Endothelial cell of umbilical vein (primary cell): ENCODE data around the gene PDE1A.

Experiments
- CTCF ChIP-seq, 2 donors: IDR thresholded peaks; 1 replicate in 1 of 2; 2 replicates in 1 of 2; pipeline ENCODE4 v1.5.1; 2011; ENCODE audit warnings: low read length in 2 of 2, mild to moderate bottlenecking in 2 of 2, moderate library complexity in 2 of 2, control low read depth in 1 of 2, inconsistent platforms in 1 of 2, low read depth in 1 of 2; ENCODE audit not compliant: insufficient read depth in 1 of 2; ENCODE audit errors: extremely low read depth in 1 of 2
- EZH2 ChIP-seq: IDR thresholded peaks from 2 replicates; pipeline ENCODE4 v1.6.1; 2012; ENCODE audit warnings: borderline replicate concordance, low read depth, mild to moderate bottlenecking, moderate library complexity, low read length, inconsistent platforms; ENCODE audit not compliant: severe bottlenecking
- FOS ChIP-seq: IDR thresholded peaks from 2 replicates; pipeline ENCODE4 v1.6.1; 2011; ENCODE audit warnings: mild to moderate bottlenecking, low read length, moderate library complexity, borderline replicate concordance; ENCODE audit not compliant: insufficient read depth
- GATA2 ChIP-seq: IDR thresholded peaks from 2 replicates; pipeline ENCODE4 v1.7.0; 2011; ENCODE audit warnings: low read depth, mild to moderate bottlenecking, moderate library complexity, mixed read lengths, low read length; ENCODE audit not compliant: insufficient read length, insufficient read depth
- POLR2A ChIP-seq: IDR thresholded peaks from 2 replicates; pipeline ENCODE4 v1.6.1; 2012; ENCODE audit warnings: low read depth, mild to moderate bottlenecking, control low read depth, low read length
- POLR2AphosphoS5 ChIP-seq: IDR thresholded peaks from 2 replicates; pipeline ENCODE4 v1.6.1; 2012; ENCODE audit warnings: low read depth, mild to moderate bottlenecking, control low read depth, low read length, moderate library complexity; ENCODE audit not compliant: insufficient read depth

- TF ChIP-seq EZH2 (no peak), POLR2A (no peak), CTCF (IDR thresholded peaks at IDR 0.05; ENCODE audit: extremely low read depth in 1 of 2, insufficient read depth in 1 of 2, low read depth in 1 of 2, low read length in 2 of 2) (no peak), POLR2AphosphoS5 (no peak), GATA2 (no peak), FOS (no peak)
Observed at GRCh38 chr2:182366628-182367027, 60.2 kb downstream of the PDE1A start.
